ENCODE data around the gene OR2G3.

Gene OR2G3

DNA sequence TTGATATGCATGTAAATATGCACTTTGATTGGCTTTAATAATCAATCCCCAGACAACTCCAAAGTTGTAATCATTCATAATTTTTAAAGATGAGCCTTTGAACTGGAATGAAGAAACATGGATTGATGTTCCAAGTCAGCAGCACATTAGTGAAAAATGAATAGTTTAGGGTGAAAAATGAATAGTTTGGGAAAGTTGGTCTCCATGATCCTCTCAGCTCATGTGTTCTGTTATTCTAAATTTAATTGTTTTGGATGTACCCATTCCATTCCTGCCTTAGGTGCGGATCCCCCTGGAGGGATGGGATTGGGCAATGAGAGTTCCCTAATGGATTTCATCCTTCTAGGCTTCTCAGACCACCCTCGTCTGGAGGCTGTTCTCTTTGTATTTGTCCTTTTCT is at the start of gene OR2G3:
OR2G3 (plus strand) TSS at position 301 of the 400 bp plus-strand sequence; CDS start at position 301, 0 bp downstream.
- ChIA-PET POLR2A (no interaction called here), CTCF (no interaction called here)
- H3K4me3 ChIP-seq (ENCODE audit: low read depth, low read length): no peak within 1 kb of the TSS
- no peak for TF ChIP-seq CTCF (IDR thresholded peaks at IDR 0.05; ENCODE audit: insufficient read depth, low read length, missing control alignments)
- DNase-seq (ENCODE audit: low read depth, low spot score): no peak

DNA sequence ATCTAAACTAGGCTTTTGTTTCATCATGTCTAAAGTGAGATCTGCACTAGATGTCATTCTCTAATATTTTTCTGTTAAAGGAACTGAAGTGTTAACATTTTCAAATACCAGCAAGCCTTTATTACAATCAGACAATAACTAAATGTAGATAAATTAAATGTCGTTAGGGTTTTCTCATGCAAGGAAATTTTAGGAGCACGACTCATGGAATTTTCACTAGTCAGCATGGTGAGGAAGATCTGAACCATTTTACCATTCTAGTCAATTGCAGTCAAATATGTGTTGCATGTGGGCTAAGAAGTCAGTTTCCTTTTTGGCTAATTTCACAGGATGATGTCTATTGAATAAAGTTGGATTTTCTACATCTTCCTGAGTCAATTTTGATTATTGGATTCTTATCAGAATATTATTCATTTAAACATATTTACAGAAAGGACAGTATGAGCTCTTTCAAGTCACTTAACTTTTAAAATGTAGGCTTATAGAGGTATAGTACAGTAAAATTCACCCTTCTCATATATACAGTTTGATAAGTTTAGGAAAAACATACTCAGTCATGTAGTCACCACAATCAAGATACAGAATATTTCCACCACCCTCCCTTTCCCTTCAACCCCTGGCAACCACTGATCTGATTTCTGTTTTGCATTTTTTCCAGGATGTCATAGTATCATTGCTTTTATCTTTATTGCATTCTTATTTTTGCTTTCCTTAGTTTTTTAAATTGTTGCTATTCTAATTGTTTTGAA is 47.3 kb upstream of the OR2G3 start:
- no peak overlapping the region for H3K4me3 ChIP-seq (ENCODE audit: low read depth, low read length)
- no peak for DNase-seq (ENCODE audit: low read depth, low spot score)
- ChIA-PET POLR2A (no interaction called here), CTCF (no interaction called here)
- no peak for TF ChIP-seq CTCF (IDR thresholded peaks at IDR 0.05; ENCODE audit: insufficient read depth, low read length, missing control alignments)

DNA sequence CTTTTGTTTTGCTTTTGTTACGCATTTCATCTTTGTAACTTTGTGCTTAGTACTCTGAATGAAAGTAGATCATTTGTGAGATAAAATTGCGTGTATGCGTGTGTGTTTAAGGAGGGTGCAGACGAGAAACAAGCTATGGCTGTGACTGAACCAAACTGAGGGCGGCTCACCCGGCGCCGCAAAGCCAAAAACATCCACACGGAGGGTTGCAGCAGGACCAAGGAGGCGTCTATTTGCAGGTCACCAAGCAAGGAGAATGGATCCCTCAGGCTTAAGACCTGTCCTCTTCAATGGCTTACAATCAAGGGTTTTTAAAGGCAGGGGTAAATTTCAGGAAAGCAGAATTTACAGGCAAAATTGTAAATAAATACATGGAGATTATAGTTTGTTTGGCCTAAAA is 43.7 kb upstream of the OR2G3 start:
- no peak for DNase-seq (ENCODE audit: low read depth, low spot score)
- no peak for TF ChIP-seq CTCF (IDR thresholded peaks at IDR 0.05; ENCODE audit: insufficient read depth, low read length, missing control alignments)
- ChIA-PET CTCF (no interaction called here), POLR2A (no interaction called here)
- H3K4me3 ChIP-seq (ENCODE audit: low read depth, low read length): no peak overlapping the region

- H3K4me3 ChIP-seq (ENCODE audit: low read depth, low read length): no peak overlapping the region
- CTCF ChIA-PET: no interaction called here
- no peak for DNase-seq (ENCODE audit: low read depth, low spot score)
- no peak for TF ChIP-seq CTCF (IDR thresholded peaks at IDR 0.05; ENCODE audit: insufficient read depth, low read length, missing control alignments)
- POLR2A ChIA-PET: no interaction called here
Observed at GRCh38 chr1:247562198-247562597, 43.2 kb upstream of the OR2G3 start.

- DNase-seq (ENCODE audit: low read depth, low spot score): no peak
- no peak overlapping the region for H3K4me3 ChIP-seq (ENCODE audit: low read depth, low read length)
- TF ChIP-seq CTCF (IDR thresholded peaks at IDR 0.05; ENCODE audit: insufficient read depth, low read length, missing control alignments): no peak
- ChIA-PET CTCF (interaction anchor here (1.0 to 2.1 kb wide), 2 partner anchors 184 to 201 kb away, joined by 3 to 6 read pairs; no protein-coding TSS in a partner anchor), POLR2A (no interaction called here)
Observed at GRCh38 chr1:247574236-247574635, 31.1 kb upstream of the OR2G3 start.

DNA sequence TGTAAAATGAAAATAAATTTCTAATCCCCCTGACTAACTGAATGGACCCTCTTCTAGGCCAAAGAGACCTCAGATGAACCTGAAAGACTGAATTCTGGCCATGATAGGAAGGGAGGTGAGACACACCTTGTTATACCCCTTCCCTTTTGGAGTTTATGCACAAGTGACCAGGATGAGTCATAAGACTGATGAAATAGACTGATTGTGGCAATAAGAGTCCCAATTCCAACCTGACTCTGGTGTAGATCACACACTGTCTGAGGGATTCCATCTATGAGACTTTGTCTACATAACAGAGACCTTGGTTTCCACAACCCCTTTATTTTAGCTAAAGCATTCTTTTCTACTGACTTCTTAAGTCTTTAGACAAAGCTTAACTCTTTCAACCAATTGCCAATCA is 30.7 kb upstream of the OR2G3 start:
- CTCF ChIA-PET: interaction anchor here (1.0 to 2.1 kb wide), 2 partner anchors 184 to 201 kb away, joined by 3 to 6 read pairs; no protein-coding TSS in a partner anchor
- POLR2A ChIA-PET: no interaction called here
- H3K4me3 ChIP-seq (ENCODE audit: low read depth, low read length): no peak overlapping the region
- no peak for DNase-seq (ENCODE audit: low read depth, low spot score)
- TF ChIP-seq CTCF (IDR thresholded peaks at IDR 0.05; ENCODE audit: insufficient read depth, low read length, missing control alignments): no peak
